ENCODE measurements around the gene FRS2. TPM values are rescaled to one million over a fixed set of nuclear protein-coding genes. Genes with fewer than 3 reads are reported as not detected.

FRS2 gene
- total and polyA plus RNA-seq, 2 donors (not counting 1 experiment from before 2014, with no cell fraction given), result 11.3 to 33.7 TPM

DNA sequence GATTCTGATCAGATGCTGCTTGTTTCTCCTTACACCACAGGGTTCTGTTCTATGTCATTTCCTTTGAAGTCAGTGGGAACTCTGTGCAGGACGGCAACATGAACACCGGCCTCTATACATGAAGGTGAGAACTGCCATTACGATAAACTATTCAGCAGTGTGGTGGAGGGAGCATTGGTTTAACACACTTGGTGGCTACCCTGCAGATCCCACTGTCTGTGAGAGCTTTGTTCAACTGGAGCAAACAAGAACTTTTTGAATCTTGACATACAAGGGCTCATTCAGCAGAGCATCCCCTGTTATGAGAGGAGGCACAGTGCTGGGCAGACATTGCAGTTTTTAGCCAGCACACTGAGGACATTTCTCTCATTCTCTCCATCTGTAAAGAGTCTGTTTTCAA, 10.7 kb upstream of the FRS2 start:
- Mint-ChIP-seq H3K27me3 (no peaks in the 10 kb centered on the region), H3K9me3 (ENCODE audit: insufficient read depth) (no peaks in the 10 kb centered on the region), H3K27ac (no peak overlapping the region), H3K4me1 (peaks cover 1% of the 10 kb centered on the region), H3K4me3 (no peak overlapping the region)
- DNase-seq (no peak), ATAC-seq (ENCODE audit: low read depth) (no peak)
- Histone ChIP-seq H3K9ac (ENCODE audit: low read length) (no peak overlapping the region), H4K20me1 (ENCODE audit: control insufficient read depth, insufficient read depth, low read length, poor library complexity, severe bottlenecking) (no peaks in the 10 kb centered on the region), H3K4me2 (replicated peaks; ENCODE audit: low read depth, low read length, poor library complexity, severe bottlenecking) (no peak overlapping the region), H3K36me3 (replicated peaks in 1 of 2; ENCODE audit: control extremely low read depth in 1 of 2, control insufficient read depth in 1 of 2, extremely low read depth in 1 of 2, insufficient read depth in 2 of 2, low read length in 1 of 2) (no peaks in the 10 kb centered on the region), H3K27me3 (replicated peaks in 1 of 4; ENCODE audit: control extremely low read depth in 1 of 4, control insufficient read depth in 3 of 4, insufficient read depth in 4 of 4, low read length in 3 of 4) (no peaks in the 10 kb centered on the region), H3K79me2 (ENCODE audit: control insufficient read depth, insufficient read depth, low read length) (no peaks in the 10 kb centered on the region), H3K9me3 (ENCODE audit: control extremely low read depth in 1 of 3, control insufficient read depth in 2 of 3, insufficient read depth in 1 of 3, low read length in 2 of 3) (no peaks in the 10 kb centered on the region), H3K4me1 (ENCODE audit: control insufficient read depth in 2 of 2, insufficient read depth in 2 of 2, low read length in 2 of 2) (no peaks in the 10 kb centered on the region), H2AFZ (ENCODE audit: insufficient read depth, low read depth, low read length, poor library complexity, severe bottlenecking) (no peak overlapping the region), H3K4me3 (ENCODE audit: control extremely low read depth in 1 of 5, extremely low read depth in 1 of 5, insufficient read depth in 1 of 5, low read depth in 2 of 5, low read length in 4 of 5) (no peak overlapping the region), H3K27ac (ENCODE audit: low read length in 2 of 2) (no peak overlapping the region)
- 100% methylated on average over 1 of the region's 3 CpGs for WGBS (ENCODE audit: insufficient coverage)
- POLR2A ChIA-PET, result no interaction called here
- CTCF ChIA-PET, result no interaction called here
- intact Hi-C loops (cut with micrococcal nuclease), result no loop called here
- TF ChIP-seq, protein P1, sequence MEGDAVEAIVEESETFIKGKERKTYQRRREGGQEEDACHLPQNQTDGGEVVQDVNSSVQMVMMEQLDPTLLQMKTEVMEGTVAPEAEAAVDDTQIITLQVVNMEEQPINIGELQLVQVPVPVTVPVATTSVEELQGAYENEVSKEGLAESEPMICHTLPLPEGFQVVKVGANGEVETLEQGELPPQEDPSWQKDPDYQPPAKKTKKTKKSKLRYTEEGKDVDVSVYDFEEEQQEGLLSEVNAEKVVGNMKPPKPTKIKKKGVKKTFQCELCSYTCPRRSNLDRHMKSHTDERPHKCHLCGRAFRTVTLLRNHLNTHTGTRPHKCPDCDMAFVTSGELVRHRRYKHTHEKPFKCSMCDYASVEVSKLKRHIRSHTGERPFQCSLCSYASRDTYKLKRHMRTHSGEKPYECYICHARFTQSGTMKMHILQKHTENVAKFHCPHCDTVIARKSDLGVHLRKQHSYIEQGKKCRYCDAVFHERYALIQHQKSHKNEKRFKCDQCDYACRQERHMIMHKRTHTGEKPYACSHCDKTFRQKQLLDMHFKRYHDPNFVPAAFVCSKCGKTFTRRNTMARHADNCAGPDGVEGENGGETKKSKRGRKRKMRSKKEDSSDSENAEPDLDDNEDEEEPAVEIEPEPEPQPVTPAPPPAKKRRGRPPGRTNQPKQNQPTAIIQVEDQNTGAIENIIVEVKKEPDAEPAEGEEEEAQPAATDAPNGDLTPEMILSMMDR (IDR thresholded peaks at IDR 0.05), result no peak
- TF ChIP-seq EZH2 (IDR thresholded peaks at IDR 0.05; ENCODE audit: borderline replicate concordance, insufficient read depth, low read depth, low read length, poor library complexity, severe bottlenecking), result no peak

DNA sequence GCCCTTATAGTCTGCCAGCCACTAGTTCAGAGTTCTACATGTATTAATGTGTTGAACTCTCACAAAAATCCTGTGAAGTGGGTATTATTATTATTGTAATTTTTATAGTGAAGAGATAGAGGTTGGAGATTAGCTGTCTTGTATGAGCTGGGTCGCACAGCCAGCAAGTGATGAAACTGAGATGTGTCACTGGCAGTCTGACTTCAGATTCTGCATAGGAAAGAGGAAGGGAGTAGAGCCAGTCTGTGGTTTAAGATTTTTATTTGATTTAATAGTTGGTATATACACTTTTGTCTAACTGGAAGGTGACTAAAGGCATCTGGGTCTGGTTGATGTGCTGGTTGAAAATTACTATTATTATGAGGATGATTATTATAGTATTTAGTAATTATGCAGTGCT, 5.8 kb upstream of the FRS2 start:
- Histone ChIP-seq H4K20me1 (ENCODE audit: control insufficient read depth, insufficient read depth, low read length, poor library complexity, severe bottlenecking) (no peaks in the 10 kb centered on the region), H3K79me2 (ENCODE audit: control insufficient read depth, insufficient read depth, low read length) (no peaks in the 10 kb centered on the region), H3K27me3 (replicated peaks in 1 of 4; ENCODE audit: control extremely low read depth in 1 of 4, control insufficient read depth in 3 of 4, insufficient read depth in 4 of 4, low read length in 3 of 4) (no peaks in the 10 kb centered on the region), H3K4me2 (replicated peaks; ENCODE audit: low read depth, low read length, poor library complexity, severe bottlenecking) (no peak overlapping the region), H3K4me3 (ENCODE audit: control extremely low read depth in 1 of 5, extremely low read depth in 1 of 5, insufficient read depth in 1 of 5, low read depth in 2 of 5, low read length in 4 of 5) (no peak overlapping the region), H2AFZ (ENCODE audit: insufficient read depth, low read depth, low read length, poor library complexity, severe bottlenecking) (no peak overlapping the region), H3K27ac (ENCODE audit: low read length in 2 of 2) (no peak overlapping the region), H3K9ac (ENCODE audit: low read length) (no peak overlapping the region), H3K4me1 (ENCODE audit: control insufficient read depth in 2 of 2, insufficient read depth in 2 of 2, low read length in 2 of 2) (peaks cover 25% of the 10 kb centered on the region in 2 donors), H3K9me3 (ENCODE audit: control extremely low read depth in 1 of 3, control insufficient read depth in 2 of 3, insufficient read depth in 1 of 3, low read length in 2 of 3) (no peaks in the 10 kb centered on the region), H3K36me3 (replicated peaks in 1 of 2; ENCODE audit: control extremely low read depth in 1 of 2, control insufficient read depth in 1 of 2, extremely low read depth in 1 of 2, insufficient read depth in 2 of 2, low read length in 1 of 2) (no peaks in the 10 kb centered on the region)
- intact Hi-C loops (cut with micrococcal nuclease), result no loop called here
- CTCF ChIA-PET, result interaction anchor here (0.6 kb wide), 2 partner anchors 47 to 1233 kb away, joined by 3 to 7 read pairs; no protein-coding TSS in a partner anchor
- H3K27ac Mint-ChIP-seq, result no peak overlapping the region
- DNase-seq (no peak), ATAC-seq (ENCODE audit: low read depth) (no peak)
- no peaks in the 10 kb centered on the region for H3K9me3 Mint-ChIP-seq (ENCODE audit: insufficient read depth)
- peaks cover 25% of the 10 kb centered on the region for H3K4me1 Mint-ChIP-seq
- no peaks in the 10 kb centered on the region for H3K27me3 Mint-ChIP-seq
- TF ChIP-seq, protein P1 (IDR thresholded peaks at IDR 0.05), result no peak
- no peak for TF ChIP-seq EZH2 (IDR thresholded peaks at IDR 0.05; ENCODE audit: borderline replicate concordance, insufficient read depth, low read depth, low read length, poor library complexity, severe bottlenecking)
- WGBS (ENCODE audit: insufficient coverage), result 77% methylated on average over 1 of the region's 1 CpG
- H3K4me3 Mint-ChIP-seq, result no peak overlapping the region
- POLR2A ChIA-PET, result no interaction called here
